Right lobe of liver (tissue), 6 donors: ENCODE results near the gene HDAC4. TPM values are rescaled to one million over a fixed set of nuclear protein-coding genes. Genes with fewer than 3 reads are reported as not detected.

Source experiments
- ATAC-seq, 4 donors: fragments of 200-7000 bp; cut with Tn5 transposase; one replicate each; pipeline ENCODE4 v1.9.1; 2020; ENCODE audit warnings: mild to moderate bottlenecking in 4 of 4, moderate library complexity in 4 of 4
- DNase-seq, 3 donors: peaks; one replicate each; pipeline ENCODE4 v3.0.0-alpha.2; 2020
- H3K27ac ChIP-seq, 3 donors: fragments of 200-600 bp; one replicate each; pipeline ENCODE4 v1.8.0; 2022
- H3K27me3 ChIP-seq, 2 donors: fragments of 200-600 bp; one replicate each; pipeline ENCODE4 v1.8.0; 2022
- H3K36me3 ChIP-seq, 4 donors: fragments of 200-600 bp; sonication (generic) in 1 of 4; one replicate each; pipeline versions ENCODE4 v1.5.1 to v1.8.0; 2017 to 2022; ENCODE audit warnings: control low read depth in 1 of 4
- H3K4me1 ChIP-seq, 4 donors: fragments of 200-600 bp; sonication (generic) in 1 of 4; one replicate each; pipeline versions ENCODE4 v1.5.1 to v1.8.0; 2017 to 2022; ENCODE audit warnings: control low read depth in 1 of 4
- H3K4me3 ChIP-seq, 3 donors: fragments of 200-600 bp; one replicate each; pipeline ENCODE4 v1.8.0; 2022
- H3K9me3 ChIP-seq, 4 donors: fragments of 200-600 bp; sonication (generic) in 1 of 4; one replicate each; pipeline versions ENCODE4 v1.5.1 to v1.8.0; 2017 to 2022; ENCODE audit warnings: control low read depth in 1 of 4
- CTCF ChIP-seq, 4 donors: fragments of 200-600 bp in 3 of 4; fragments of 450-650 bp in 1 of 4; IDR thresholded peaks; one replicate each; pipeline versions ENCODE4 v1.5.1 to v1.8.0; 2016 to 2022; ENCODE audit warnings: antibody characterized with exemption in 4 of 4, mild to moderate bottlenecking in 2 of 4
- POLR2A ChIP-seq: fragments of 450-650 bp; IDR thresholded peaks from one replicate; pipeline ENCODE4 v1.6.1; 2017; ENCODE audit warnings: antibody characterized with exemption, mild to moderate bottlenecking
- WGBS: methylation state at CpG from one replicate; pipeline ENCODE4 v1.1.6; 2018; ENCODE audit warnings: low coverage, low lambda C conversion rate; ENCODE audit not compliant: insufficient coverage; ENCODE audit errors: missing lambda C conversion rate; 5-methylcytosine and 5-hydroxymethylcytosine counted together
- intact Hi-C, 2 donors: fragments of 100-400 bp; cut with DNase I; formaldehyde crosslinking; loops; one replicate each; pipeline versions ENCODE4 v1.11.2 to v1.14.1; 2022
- total RNA-seq, 6 experiments: library from RNA; depleted of rRNA in 2 of 6; stranded (reverse); fragments of >200 nt in 2 of 6; fragmentation: NEBNext Ultra II Directional in 3 of 6; extraction: Animal tissue kit (Norgen Biotek cat#: 25700) in 3 of 6; gene quantifications; one replicate each; pipeline versions ENCODE4 v1.1.0 to v1.2.4, GENCODE V29; 2016 to 2023
- donor health status: DM: no; HTN: yes; CAD: no.
- donor health status: DM: no; HTN: no; CAD: no.
- donor health status: DM: no; HTN: no; CAD: no.
- donor health status: DM: no; HTN: yes; CAD: no.
- donor health status: DM: no; HTN: yes; CAD: no.

The HDAC4 gene
- total RNA-seq, 6 experiments from 2014 or later, result 8.9 to 22.4 (median 14.7) TPM

GRCh38 chr2:239195318-239195871 is 205.4 kb downstream of the HDAC4 start:
- no peak for ATAC-seq
- H3K27ac ChIP-seq, result no peak overlapping the region
- DNase-seq, result no peak
- intact Hi-C loops, result no loop called here
- TF ChIP-seq CTCF (IDR thresholded peaks at IDR 0.05), result no peak
- no peak for TF ChIP-seq POLR2A
- H3K27me3 ChIP-seq, result no peaks in the 10 kb centered on the region
- H3K4me1 ChIP-seq, result no peaks in the 10 kb centered on the region
- WGBS, result 91% methylated on average over 12 of the region's 15 CpGs
- no peaks in the 10 kb centered on the region for H3K36me3 ChIP-seq
- no peaks in the 10 kb centered on the region for H3K9me3 ChIP-seq
- no peak overlapping the region for H3K4me3 ChIP-seq

- DNase-seq, result peak in 2 of 3 donors; percentile 33 to 45
- H3K4me1 ChIP-seq, result no peaks in the 10 kb centered on the region
- TF ChIP-seq CTCF (IDR thresholded peaks at IDR 0.05) (no peak), POLR2A (no peak)
Measured at GRCh38 chr2:239194731-239195317, 206.0 kb downstream of the HDAC4 start.

GRCh38 chr2:239193925-239194677 is 206.7 kb downstream of the HDAC4 start:
- DNase-seq, result peak in 1 of 3 donors; percentile 32

More at GRCh38 chr2:239194731-239195317, 206.0 kb downstream of the HDAC4 start:
- no peak overlapping the region for H3K4me3 ChIP-seq
- no peak for ATAC-seq
- H3K27ac ChIP-seq, result no peak overlapping the region
- no peaks in the 10 kb centered on the region for H3K36me3 ChIP-seq
- H3K27me3 ChIP-seq, result no peaks in the 10 kb centered on the region
- no peaks in the 10 kb centered on the region for H3K9me3 ChIP-seq
- intact Hi-C loops, result no loop called here
- WGBS, result 98% methylated on average over 7 of the region's 23 CpGs

GRCh38 chr2:239193401-239193811 is 207.4 kb downstream of the HDAC4 start:
- peak; percentile 14 to 48 (median 42) for DNase-seq
- ATAC-seq, result no peak
- Histone ChIP-seq H3K4me1 (no peaks in the 10 kb centered on the region), H3K27me3 (no peaks in the 10 kb centered on the region), H3K27ac (no peak overlapping the region), H3K36me3 (peaks cover 0 to 7% (median 5%) of the 10 kb centered on the region in 4 donors), H3K9me3 (no peaks in the 10 kb centered on the region), H3K4me3 (no peak overlapping the region)
- TF ChIP-seq POLR2A (no peak), CTCF (IDR thresholded peaks at IDR 0.05) (no peak)
- 100% methylated on average over 1 of the region's 12 CpGs for WGBS
- intact Hi-C loops, result no loop called here

More at GRCh38 chr2:239193925-239194677, 206.7 kb downstream of the HDAC4 start:
- intact Hi-C loops, result no loop called here
- Histone ChIP-seq H3K36me3 (peaks cover 0 to 6% (median 4%) of the 10 kb centered on the region in 4 donors), H3K9me3 (no peaks in the 10 kb centered on the region), H3K27ac (no peak overlapping the region), H3K27me3 (no peaks in the 10 kb centered on the region), H3K4me3 (no peak overlapping the region), H3K4me1 (no peaks in the 10 kb centered on the region)
- ATAC-seq, result no peak
- no peak for TF ChIP-seq POLR2A
- TF ChIP-seq CTCF (IDR thresholded peaks at IDR 0.05), result no peak
- 88% methylated on average over 10 of the region's 17 CpGs for WGBS
